Activated naive CD8-positive, alpha-beta T cell treated with anti-CD3 and anti-CD28 coated beads, Interleukin-2, amount 10 ng/mL, durations not matched to agents 7 days and 5 days (primary cell): ENCODE data around the gene CCL11. TPM values are rescaled to one million over a fixed set of nuclear protein-coding genes. Genes with fewer than 3 reads are reported as not detected.

Experiments
- ATAC-seq: fragments of 150-1000 bp; cut with Tn5 transposase; one replicate; pipeline ENCODE4 v1.10.0; 2021; ENCODE audit warnings: low read depth, moderate library complexity
- POLR2A ChIA-PET: fragments of 350-600 bp; sonication (Branson Sonifier 250); formaldehyde crosslinking; loops from one replicate; lab custom pipeline; 2021; ENCODE audit warnings: antibody characterized with exemption; lab: Charles Lee
- DNase-seq: peaks from one replicate; pipeline ENCODE4 v3.0.0; 2021
- H3K27ac Mint-ChIP-seq: one replicate; pipeline ENCODE4 v1.8.0; 2022; ENCODE audit warnings: mild to moderate bottlenecking, mixed read lengths
- H3K27me3 Mint-ChIP-seq: one replicate; pipeline ENCODE4 v1.8.0; 2022; ENCODE audit warnings: mild to moderate bottlenecking, moderate library complexity, mixed read lengths
- H3K36me3 Mint-ChIP-seq: one replicate; pipeline ENCODE4 v1.8.0; 2021; ENCODE audit warnings: mild to moderate bottlenecking, mixed read lengths
- H3K4me1 Mint-ChIP-seq: one replicate; pipeline ENCODE4 v1.8.0; 2021; ENCODE audit warnings: mixed read lengths
- H3K4me3 Mint-ChIP-seq: one replicate; pipeline ENCODE4 v1.8.0; 2022; ENCODE audit warnings: mild to moderate bottlenecking, moderate library complexity, mixed read lengths
- H3K9me3 Mint-ChIP-seq: one replicate; pipeline ENCODE4 v1.8.0; 2021; ENCODE audit warnings: mixed read lengths
- total RNA-seq, 2 experiments: library from RNA; stranded (reverse); gene quantifications; one replicate each; pipeline ENCODE4 v1.2.3, GENCODE V29; 2021

Gene CCL11
- not detected for total RNA-seq

DNA sequence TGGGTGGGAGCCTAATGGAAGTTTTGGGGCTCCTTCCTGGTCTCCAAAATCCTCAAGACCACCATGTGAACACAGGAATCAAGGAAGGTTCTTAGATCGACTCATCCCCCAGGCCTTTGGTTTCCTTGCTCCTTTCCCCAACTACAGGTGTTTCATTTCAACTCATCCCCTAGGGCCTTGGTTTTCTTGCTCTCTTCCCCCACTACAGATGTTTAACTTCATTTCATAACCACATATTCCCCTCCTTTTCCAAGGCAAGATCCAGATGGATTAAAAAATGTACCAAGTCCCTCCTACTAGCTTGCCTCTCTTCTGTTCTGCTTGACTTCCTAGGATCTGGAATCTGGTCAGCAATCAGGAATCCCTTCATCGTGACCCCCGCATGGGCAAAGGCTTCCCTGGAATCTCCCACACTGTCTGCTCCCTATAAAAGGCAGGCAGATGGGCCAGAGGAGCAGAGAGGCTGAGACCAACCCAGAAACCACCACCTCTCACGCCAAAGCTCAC, at the start of gene CCL11:
TSS of gene CCL11 (plus strand) at position 457 of the 507 bp plus-strand sequence. CDS start 67 bp downstream, outside the sequence.
- no peaks in the 10 kb centered on the region for H3K9me3 Mint-ChIP-seq
- peaks cover 17% of the 10 kb centered on the region for H3K27me3 Mint-ChIP-seq
- H3K4me3 Mint-ChIP-seq, result no peak within 1 kb of the TSS
- no peaks in the 10 kb centered on the region for H3K36me3 Mint-ChIP-seq
- ATAC-seq (no peak), DNase-seq (no peak)
- no peaks in the 10 kb centered on the region for H3K4me1 Mint-ChIP-seq
- H3K27ac Mint-ChIP-seq, result no peak within 1 kb of the TSS
- POLR2A ChIA-PET, result no interaction called here

DNA sequence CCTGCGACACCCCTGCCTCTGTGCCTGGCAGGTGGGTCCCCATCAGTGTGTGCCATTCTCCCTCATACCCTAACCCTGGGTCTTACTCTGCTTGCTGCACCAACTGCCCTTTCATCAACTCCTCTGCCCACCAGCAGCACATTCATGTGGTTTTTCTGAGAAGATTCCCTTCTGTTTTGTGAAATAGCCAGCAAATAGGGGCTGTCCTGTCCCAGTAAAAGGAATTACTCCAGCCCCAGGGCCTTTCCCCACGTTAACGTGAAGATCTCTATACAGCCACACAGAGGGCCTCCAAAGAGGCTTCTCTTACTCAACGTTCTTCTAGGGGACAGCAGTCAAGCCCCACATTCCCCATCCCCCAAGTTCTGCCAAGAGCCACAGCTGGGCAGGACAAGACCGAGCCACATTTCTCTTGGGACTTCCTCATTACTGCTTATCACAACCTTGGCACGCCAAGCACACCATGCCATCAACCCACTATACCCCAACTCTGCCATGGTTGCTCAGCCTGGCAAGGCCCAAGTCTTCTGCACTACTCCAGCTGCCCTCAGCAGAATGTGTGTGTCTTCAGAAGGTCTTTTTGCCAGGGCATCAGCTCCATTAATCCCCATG, 49.2 kb upstream of the CCL11 start:
- Mint-ChIP-seq H3K36me3 (no peaks in the 10 kb centered on the region), H3K4me1 (peaks cover 2% of the 10 kb centered on the region), H3K27me3 (peaks cover 15% of the 10 kb centered on the region), H3K9me3 (peaks cover under 1% of the 10 kb centered on the region), H3K4me3 (no peak overlapping the region), H3K27ac (no peak overlapping the region)
- POLR2A ChIA-PET, result no interaction called here
- DNase-seq, result no peak
- ATAC-seq, result no peak

DNA sequence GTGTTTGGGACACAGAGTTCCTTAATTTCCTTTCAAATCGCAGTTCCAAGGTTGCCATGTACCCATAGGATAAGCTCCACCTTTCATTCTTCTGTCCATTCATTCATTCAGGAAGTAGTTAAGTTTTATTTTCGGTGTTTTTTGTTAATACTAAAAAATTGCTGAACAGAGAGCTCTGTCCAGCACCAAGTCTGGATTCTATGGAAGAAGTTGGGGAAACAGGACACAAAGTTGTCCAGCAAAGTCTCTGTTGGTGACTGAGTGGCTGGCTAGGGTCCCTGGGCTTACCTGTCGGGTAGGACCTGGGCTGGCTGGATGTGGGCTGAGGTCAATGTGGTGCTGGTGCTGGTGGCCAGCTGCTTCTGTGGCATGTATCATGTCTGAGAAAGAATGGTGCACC, 48.1 kb upstream of the CCL11 start:
- Mint-ChIP-seq H3K9me3 (no peaks in the 10 kb centered on the region), H3K4me3 (no peak overlapping the region), H3K27me3 (peaks cover 16% of the 10 kb centered on the region), H3K4me1 (peaks cover 2% of the 10 kb centered on the region), H3K36me3 (no peaks in the 10 kb centered on the region), H3K27ac (no peak overlapping the region)
- DNase-seq (no peak), ATAC-seq (no peak)
- POLR2A ChIA-PET, result no interaction called here

DNA sequence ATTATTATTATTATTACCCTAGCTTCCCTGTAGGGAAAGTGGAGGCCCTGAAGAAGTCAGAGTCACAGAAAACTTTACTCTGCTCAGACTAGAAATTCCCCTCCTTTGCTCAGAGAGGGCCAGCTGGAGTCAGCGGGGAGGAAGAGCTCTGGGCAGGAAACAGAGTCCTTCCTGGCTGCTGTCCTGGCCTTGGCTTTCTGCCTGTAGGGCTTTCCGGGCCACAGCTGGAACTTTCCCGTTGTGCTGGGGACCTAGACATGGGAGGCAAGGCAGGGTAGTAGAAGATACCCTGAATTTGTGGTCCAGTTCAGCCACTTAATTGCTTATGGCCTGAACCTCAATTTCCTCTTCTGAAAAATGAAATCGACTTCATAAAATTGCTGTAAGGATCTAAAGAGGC, 44.5 kb upstream of the CCL11 start:
- H3K27me3 Mint-ChIP-seq, result peaks cover 12% of the 10 kb centered on the region
- POLR2A ChIA-PET, result no interaction called here
- H3K4me3 Mint-ChIP-seq, result no peak overlapping the region
- no peak overlapping the region for H3K27ac Mint-ChIP-seq
- H3K4me1 Mint-ChIP-seq, result no peaks in the 10 kb centered on the region
- no peaks in the 10 kb centered on the region for H3K9me3 Mint-ChIP-seq
- DNase-seq (no peak), ATAC-seq (no peak)
- no peaks in the 10 kb centered on the region for H3K36me3 Mint-ChIP-seq

DNA sequence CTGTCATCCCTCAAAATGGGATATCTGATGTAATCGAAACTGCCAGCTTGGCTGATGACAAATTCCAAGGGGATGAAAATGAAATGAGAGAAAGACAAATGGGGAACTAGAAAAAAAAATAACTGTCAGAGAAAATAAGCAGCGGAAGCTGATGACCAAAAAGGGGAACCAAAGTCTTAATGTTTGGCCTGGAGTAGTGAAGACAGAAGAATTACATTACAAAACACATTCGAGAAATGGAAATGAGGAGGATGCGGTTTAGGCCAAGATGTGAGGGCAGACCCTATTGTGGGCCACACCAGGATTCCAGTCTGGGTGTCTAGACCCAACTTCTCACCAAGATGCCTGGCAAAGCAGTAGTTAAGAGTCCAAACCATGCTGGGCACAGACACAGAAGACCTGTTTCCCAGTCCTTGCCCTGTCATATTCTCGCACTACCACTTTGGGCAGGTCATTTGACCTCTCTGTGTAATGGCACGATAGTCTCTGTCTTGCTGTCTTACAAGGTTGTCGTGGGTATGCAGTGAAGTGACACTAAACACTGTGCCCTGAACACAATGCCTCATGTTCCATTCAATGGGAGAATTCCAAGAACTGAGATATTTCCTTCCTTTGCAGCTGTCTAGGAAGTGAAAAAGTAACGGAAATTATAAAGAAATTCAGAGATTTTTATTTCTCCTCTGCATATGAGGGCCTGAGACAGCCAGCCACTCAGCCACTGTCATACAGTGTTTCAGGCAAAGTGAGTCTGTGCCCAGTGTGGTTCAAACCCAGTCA, 42.8 kb upstream of the CCL11 start:
- POLR2A ChIA-PET, result no interaction called here
- no peak for DNase-seq
- no peak overlapping the region for H3K4me3 Mint-ChIP-seq
- no peaks in the 10 kb centered on the region for H3K9me3 Mint-ChIP-seq
- H3K36me3 Mint-ChIP-seq, result no peaks in the 10 kb centered on the region
- no peak for ATAC-seq
- no peak overlapping the region for H3K27ac Mint-ChIP-seq
- H3K27me3 Mint-ChIP-seq, result peaks cover 16% of the 10 kb centered on the region
- H3K4me1 Mint-ChIP-seq, result no peaks in the 10 kb centered on the region

DNA sequence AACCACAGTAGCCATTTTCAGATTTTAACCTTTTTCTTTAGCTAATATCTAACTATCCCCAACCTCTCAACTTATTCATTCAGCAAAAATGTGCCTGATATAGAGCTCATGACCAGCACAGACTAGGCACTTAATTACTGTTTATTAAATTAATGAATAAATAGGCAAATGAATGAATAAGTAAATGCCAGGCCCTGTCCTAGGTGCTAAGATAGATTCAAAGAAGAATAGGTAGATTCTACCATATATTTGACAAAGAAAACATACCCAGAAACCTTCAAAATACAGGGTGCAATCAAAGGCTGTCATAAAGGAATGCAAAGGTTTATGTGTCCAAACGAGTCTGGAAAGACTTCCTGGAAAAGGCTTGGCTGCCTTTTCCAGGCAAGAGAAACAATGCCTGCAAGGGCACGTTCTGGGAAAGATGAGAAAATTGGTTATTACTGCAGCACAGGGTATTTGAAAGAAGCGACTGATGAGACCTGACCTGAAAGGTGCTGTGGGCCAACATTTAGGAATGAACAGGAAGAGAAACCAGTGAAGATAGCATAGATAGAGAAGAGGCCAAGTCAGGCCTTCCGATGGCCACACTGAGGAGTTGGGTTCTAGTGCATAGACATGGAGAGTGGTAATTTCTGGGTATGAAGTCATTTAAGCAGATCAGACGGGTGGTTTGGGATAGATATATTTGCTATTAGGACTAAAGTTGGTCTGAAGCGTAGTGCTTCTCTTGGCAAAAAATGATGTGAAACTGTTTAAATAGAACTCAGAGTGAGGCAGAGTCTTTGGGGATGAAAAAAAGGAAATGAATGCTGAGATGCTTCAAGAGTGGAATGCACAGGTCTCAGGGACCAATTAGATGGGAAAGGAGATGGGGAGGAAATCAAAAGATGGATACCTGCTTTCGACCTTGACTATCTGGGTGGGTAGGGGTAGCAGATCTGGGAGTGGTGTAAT, 41.9 kb upstream of the CCL11 start:
- Mint-ChIP-seq H3K4me3 (no peak overlapping the region), H3K27ac (no peak overlapping the region), H3K27me3 (peaks cover 16% of the 10 kb centered on the region), H3K4me1 (no peaks in the 10 kb centered on the region), H3K9me3 (no peaks in the 10 kb centered on the region), H3K36me3 (no peaks in the 10 kb centered on the region)
- POLR2A ChIA-PET, result no interaction called here
- DNase-seq, result no peak
- ATAC-seq, result no peak

DNA sequence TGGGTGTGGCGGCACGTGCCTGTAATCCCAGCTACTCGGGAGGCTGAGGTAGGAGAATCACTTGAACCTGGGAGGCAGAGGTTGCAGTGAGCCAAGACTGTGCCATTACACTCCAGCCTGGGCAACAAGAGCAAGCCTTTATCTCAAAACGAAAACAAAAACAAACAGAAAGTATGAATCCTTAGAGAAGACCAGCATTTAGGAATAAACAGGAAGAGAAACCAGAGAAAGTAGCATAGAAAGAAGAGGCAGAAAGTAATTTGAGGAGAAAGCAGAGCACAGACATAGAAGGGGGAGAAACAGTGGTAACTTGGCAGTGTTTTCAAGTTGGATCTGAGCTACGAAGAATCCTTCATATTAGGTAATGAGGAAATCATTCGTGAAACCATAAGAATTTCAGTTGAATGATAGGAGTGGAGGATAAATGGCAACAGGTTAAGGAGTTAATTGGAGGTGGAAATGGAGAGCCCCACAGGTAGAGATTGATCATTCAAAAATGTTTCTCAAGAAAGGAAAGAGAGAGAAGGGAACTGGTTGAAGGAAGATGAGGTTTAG, 40.1 kb upstream of the CCL11 start:
- Mint-ChIP-seq H3K27me3 (peaks cover 11% of the 10 kb centered on the region), H3K36me3 (no peaks in the 10 kb centered on the region), H3K9me3 (no peaks in the 10 kb centered on the region), H3K4me1 (no peaks in the 10 kb centered on the region), H3K27ac (no peak overlapping the region), H3K4me3 (no peak overlapping the region)
- no peak for DNase-seq
- ATAC-seq, result no peak
- POLR2A ChIA-PET, result no interaction called here

DNA sequence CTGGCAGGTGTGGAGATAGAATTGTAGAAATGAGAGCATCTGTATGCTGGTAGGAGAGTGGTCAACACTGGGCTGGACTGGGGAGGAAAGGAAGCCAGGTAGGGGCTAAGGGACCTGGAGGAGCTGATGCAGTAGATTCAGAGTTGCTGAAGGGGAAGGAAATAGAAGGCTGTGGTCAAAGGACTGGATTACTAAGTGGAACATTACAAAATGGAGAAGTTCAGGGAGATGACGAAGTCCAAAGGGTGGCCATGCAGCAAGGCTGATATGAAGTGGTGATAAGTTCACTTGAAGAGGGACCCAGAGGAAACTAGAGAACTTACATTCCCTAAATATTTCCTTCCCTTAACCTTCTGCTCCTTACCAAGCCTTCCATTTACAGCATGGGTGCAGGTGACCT, 39.1 kb upstream of the CCL11 start:
- H3K4me3 Mint-ChIP-seq, result no peak overlapping the region
- no peaks in the 10 kb centered on the region for H3K4me1 Mint-ChIP-seq
- DNase-seq (no peak), ATAC-seq (no peak)
- no peak overlapping the region for H3K27ac Mint-ChIP-seq
- H3K27me3 Mint-ChIP-seq, result peaks cover 9% of the 10 kb centered on the region
- H3K9me3 Mint-ChIP-seq, result no peaks in the 10 kb centered on the region
- POLR2A ChIA-PET, result no interaction called here
- no peaks in the 10 kb centered on the region for H3K36me3 Mint-ChIP-seq

DNA sequence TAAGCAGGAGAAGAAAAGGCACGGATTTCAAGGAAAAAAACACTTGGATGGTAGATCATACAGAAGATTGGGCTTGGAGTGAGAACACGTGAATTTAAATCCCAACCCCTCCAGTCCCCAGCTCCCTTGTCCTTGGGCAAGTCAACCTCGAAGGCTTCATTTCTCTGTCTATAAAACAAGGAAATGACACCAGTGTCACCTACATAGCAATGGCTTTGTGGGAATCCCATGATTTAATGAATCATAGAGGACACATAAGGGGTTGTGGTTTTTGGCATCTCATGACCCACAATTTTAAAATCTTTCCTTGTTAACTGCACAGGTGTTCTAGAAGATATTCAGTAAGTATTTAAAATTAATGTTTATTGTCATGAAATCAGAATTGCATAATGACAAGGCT, 38.7 kb upstream of the CCL11 start:
- H3K4me1 Mint-ChIP-seq, result no peaks in the 10 kb centered on the region
- no peak for ATAC-seq
- no peaks in the 10 kb centered on the region for H3K9me3 Mint-ChIP-seq
- no peak for DNase-seq
- no peak overlapping the region for H3K27ac Mint-ChIP-seq
- H3K4me3 Mint-ChIP-seq, result no peak overlapping the region
- H3K27me3 Mint-ChIP-seq, result peaks cover 9% of the 10 kb centered on the region
- no peaks in the 10 kb centered on the region for H3K36me3 Mint-ChIP-seq
- POLR2A ChIA-PET, result no interaction called here

DNA sequence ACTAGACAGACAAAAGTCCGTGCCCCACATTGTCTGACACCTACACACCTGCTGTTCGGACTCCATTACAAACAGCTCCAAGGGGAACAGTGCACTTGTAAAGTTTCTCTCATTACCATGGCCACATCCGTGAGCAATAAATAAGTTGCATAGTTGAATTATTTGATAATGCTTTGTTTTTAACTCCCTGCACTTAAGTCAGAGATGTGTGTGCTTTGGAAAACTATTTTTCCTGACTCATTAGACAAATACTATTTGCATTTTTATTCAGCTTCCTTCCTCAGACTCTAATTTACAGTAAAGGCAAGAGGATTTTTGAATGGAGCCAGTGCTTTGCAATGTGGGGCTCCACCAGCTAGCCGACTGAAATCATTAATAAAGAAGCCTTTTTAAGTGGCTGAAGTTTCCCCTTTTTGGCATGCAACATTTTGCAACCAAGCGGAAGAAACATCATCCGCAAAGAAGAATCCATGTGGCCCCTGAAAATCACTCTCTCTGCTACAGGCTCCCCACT, 37.0 kb upstream of the CCL11 start:
- H3K27me3 Mint-ChIP-seq, result peaks cover 13% of the 10 kb centered on the region
- H3K27ac Mint-ChIP-seq, result no peak overlapping the region
- no peaks in the 10 kb centered on the region for H3K4me1 Mint-ChIP-seq
- H3K36me3 Mint-ChIP-seq, result no peaks in the 10 kb centered on the region
- POLR2A ChIA-PET, result no interaction called here
- ATAC-seq, result no peak
- no peak overlapping the region for H3K4me3 Mint-ChIP-seq
- DNase-seq, result no peak
- H3K9me3 Mint-ChIP-seq, result no peaks in the 10 kb centered on the region

DNA sequence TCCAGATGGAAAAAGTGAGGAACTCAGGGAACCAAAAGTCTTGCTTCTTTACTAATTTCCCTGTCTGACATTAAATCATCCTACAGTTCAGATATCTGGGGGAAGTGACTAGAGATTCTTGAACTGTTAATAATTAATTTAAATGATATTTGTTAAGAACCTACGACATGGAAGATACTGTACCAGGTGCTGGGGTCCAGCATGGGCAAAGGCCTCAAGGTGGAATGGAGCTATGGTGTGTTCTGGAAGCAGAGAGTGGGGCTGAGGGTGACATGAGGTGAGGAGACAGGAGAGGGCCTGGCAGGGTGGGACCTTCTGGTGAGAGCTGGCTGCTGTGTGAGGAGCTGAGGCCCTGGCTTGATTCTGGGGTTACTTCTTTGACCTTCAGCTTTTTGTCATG, 36.5 kb upstream of the CCL11 start:
- Mint-ChIP-seq H3K9me3 (no peaks in the 10 kb centered on the region), H3K4me1 (no peaks in the 10 kb centered on the region), H3K27me3 (peaks cover 16% of the 10 kb centered on the region), H3K27ac (no peak overlapping the region), H3K36me3 (no peaks in the 10 kb centered on the region), H3K4me3 (no peak overlapping the region)
- POLR2A ChIA-PET, result no interaction called here
- no peak for DNase-seq
- no peak for ATAC-seq

DNA sequence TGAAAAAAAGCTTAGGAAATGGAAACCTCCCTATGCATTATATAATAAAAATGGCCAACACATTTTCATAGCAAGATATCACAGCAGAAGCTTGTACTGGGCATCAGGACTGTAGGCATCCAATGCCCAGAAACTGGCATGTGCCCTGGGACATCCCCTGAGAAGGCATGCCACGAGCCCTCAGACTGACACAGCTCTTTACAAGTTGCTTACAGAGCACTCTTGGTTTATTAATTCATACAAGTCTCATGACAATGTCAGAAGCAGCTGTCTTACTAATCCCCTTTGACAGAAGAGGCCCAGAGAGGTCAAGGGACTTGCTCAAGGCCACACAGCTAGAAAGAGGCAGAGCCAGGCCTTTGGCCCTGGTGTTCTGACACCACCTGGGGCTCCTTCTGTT, 36.1 kb upstream of the CCL11 start:
- H3K4me3 Mint-ChIP-seq, result no peak overlapping the region
- H3K9me3 Mint-ChIP-seq, result no peaks in the 10 kb centered on the region
- H3K4me1 Mint-ChIP-seq, result no peaks in the 10 kb centered on the region
- POLR2A ChIA-PET, result no interaction called here
- DNase-seq (no peak), ATAC-seq (no peak)
- H3K27ac Mint-ChIP-seq, result no peak overlapping the region
- no peaks in the 10 kb centered on the region for H3K36me3 Mint-ChIP-seq
- peaks cover 17% of the 10 kb centered on the region for H3K27me3 Mint-ChIP-seq

DNA sequence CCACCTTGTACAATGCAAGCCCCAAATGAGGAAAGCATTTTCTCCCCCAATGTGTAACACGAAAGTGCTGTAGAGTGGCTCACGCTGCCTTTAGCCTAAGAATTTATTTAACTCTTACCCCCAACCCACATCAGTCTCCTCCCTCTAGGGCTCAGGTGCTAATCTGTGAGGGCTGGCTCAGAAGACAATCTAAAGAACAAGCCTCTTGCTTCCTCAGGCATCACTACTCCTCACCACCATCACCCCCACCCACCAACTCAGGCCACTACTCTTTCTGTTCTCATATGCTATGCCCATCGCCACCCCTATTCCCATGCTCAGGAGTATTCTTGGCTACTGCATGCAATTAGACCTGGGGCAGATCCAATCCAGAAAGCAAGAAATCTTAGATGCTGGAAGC, 34.4 kb upstream of the CCL11 start:
- H3K9me3 Mint-ChIP-seq, result no peaks in the 10 kb centered on the region
- H3K4me3 Mint-ChIP-seq, result no peak overlapping the region
- DNase-seq (no peak), ATAC-seq (no peak)
- H3K27me3 Mint-ChIP-seq, result peaks cover 21% of the 10 kb centered on the region
- H3K36me3 Mint-ChIP-seq, result no peaks in the 10 kb centered on the region
- H3K27ac Mint-ChIP-seq, result no peak overlapping the region
- POLR2A ChIA-PET, result no interaction called here
- H3K4me1 Mint-ChIP-seq, result no peaks in the 10 kb centered on the region
